GOT3 (cell line): Measurements from ENCODE around the gene NGB.
A peak's percentile ranks its signal among the peaks of the same experiment; 100 is the strongest.
"Not testable (repeated sequence)": the region's sequence is repeated elsewhere in the genome, so short reads cannot be mapped to it uniquely, and the experiment has no call there.

Source experiments
- DNase-seq: peaks from one replicate; lab custom pipeline; 2025; ENCODE audit warnings: mixed read lengths; lab: John Stamatoyannopoulos, UW

Gene NGB, protein sequence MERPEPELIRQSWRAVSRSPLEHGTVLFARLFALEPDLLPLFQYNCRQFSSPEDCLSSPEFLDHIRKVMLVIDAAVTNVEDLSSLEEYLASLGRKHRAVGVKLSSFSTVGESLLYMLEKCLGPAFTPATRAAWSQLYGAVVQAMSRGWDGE

GRCh38 chr14:77271113-77271710 lies at the start of gene NGB:
Gene NGB, minus strand, starts transcription at chr14:77271206. Its CDS starts 269 bp downstream, at chr14:77270937.
- no peak for DNase-seq

- peak; percentile 11 for DNase-seq
Observed at GRCh38 chr14:77320238-77320935, 49.4 kb upstream of the NGB start, which contains the start of gene POMT2. Gene POMT2, minus strand, starts transcription at chr14:77320883. Its CDS starts 202 bp downstream, at chr14:77320681.

DNA sequence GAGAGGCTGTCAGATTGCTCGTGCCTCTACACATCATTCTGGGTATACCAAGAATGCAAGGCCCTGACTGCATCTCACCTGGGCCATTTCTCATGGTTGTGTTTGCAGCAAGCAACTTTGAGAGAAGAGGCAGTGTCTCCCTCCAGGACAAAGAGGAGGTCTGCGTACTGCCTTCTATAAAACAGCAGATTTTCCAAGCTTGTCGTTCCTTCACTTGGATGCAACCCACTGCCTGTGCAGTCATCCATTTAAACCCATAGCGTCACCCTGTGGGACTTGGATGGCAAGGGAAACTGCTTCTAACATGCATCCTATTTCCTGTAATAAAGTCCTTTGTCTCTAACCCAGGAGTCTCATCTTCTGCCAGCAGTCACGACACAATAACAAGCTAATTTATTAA lies 48.4 kb upstream of the NGB start:
- no peak for DNase-seq

GRCh38 chr14:77318756-77319155 lies 47.8 kb upstream of the NGB start:
- not testable (repeated sequence) for DNase-seq

GRCh38 chr14:77318006-77318553 lies 47.1 kb upstream of the NGB start:
- DNase-seq = no peak

DNA sequence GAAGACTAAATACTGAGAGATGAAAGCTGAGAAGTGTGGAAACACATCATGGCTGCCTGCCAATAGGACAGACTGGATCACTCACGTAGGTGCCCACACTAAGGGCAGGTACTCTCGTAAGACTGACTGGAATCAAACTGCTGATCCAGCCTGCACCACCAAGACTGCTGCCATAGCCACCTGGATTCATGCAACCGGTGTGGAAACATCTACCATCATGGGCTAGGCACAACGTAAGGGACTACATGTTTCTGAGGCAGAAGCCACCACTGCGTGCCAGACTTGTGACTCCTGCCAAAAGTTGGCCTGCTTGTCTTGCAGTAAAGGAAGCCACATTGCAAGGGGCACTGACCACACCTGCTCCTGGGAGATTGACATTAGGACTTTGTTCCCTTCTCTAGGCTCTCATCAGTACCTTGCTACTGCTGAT lies 45.9 kb upstream of the NGB start:
- DNase-seq = no peak

- DNase-seq = no peak
Observed at GRCh38 chr14:77316195-77316505, 45.1 kb upstream of the NGB start.

GRCh38 chr14:77314539-77315457 lies 43.8 kb upstream of the NGB start:
- DNase-seq = no peak

DNA sequence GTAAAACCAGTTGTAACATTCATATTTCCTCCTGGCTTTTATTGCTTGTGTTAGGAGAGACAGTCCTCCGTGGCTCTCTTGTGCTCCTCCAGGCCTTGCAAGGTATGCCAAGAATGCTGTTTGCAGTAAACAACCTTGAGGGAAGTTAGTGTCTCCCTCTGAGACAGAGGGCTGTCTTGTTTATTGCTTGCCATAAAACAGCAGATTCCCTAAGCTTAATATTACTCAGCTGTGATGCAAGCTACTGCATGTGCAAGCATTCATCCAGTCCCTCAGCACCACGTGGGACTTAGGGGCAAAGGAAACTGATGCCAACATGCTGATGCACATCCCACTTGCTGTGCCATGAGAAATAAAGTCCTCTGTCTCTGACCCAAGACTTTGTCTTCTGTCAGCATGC lies 43.0 kb upstream of the NGB start:
- DNase-seq = no peak

GRCh38 chr14:77313371-77313770 lies 42.4 kb upstream of the NGB start:
- DNase-seq = no peak

GRCh38 chr14:77311217-77311616 lies 40.2 kb upstream of the NGB start:
- no peak for DNase-seq

DNA sequence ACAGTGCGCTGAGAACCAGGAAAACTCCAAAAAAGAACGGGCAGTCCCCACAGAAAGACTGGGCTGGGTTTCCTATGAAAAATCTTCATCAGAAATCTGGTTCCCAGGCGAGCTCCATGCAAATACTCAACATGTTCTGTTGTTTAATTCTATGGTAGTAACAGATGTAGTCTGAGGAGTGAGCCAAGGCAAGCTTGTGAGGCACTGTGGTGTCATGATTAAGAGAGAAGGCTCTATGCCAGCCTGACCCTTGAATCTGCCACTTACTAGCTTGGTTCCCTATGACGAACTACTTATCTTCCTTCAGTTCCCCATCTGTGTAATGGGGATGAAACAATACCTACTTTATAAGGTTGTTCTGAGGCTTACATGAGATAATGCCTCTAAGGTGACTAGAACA lies 39.0 kb upstream of the NGB start:
- no peak for DNase-seq

- DNase-seq = no peak
Observed at GRCh38 chr14:77309131-77309530, 38.1 kb upstream of the NGB start.

DNA sequence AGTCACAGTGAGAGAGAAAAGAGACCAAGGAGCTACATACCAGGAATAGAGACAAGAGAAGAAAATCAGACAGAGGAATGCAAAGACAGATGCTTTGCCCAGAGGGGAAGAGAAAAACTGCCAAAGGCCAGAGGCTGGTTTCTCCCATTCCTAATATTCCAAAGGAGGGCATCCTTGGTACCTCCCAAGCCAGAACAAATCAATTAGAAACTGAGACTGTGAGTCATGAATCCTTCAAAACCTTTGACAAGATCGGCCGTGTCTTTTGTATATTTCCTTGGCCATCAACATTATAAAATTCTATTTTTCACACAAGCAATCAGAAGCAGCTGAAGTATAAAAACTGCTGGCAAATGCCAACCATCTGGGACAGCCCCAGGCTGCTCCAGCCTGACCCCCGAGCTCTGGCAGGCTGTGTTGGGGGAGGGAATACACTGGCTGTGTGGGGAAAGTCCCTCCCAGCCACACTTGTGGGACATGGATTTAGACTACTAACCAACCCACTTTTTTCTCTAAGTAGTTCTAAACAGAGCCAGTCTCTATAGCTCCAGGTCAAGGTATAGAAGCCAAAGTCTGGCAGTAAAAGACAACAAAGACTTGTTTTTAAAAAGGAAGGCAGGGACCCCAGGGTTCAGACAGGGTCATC lies 36.0 kb upstream of the NGB start:
- no peak for DNase-seq

DNA sequence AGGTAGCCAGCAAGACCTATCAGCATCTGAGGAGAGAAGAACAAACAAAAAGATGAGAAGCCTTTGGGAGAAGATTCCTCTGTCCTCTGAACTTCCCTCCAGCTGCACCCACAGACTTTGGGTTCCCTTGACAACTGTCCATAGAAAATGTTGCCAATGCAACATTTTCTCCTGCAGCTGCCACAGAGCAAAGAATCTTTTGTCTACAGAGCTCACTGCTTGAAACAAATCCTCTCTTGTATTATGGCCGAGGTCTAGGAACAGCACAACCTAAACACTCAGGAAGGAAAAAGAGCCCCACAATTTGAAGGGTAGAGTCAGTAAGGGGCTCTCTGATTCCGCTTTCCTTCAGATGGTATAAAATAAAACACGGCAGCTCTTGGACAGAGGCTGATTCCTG lies 35.4 kb upstream of the NGB start:
- no peak for DNase-seq

GRCh38 chr14:77305696-77306095 lies 34.7 kb upstream of the NGB start:
- DNase-seq = no peak

DNA sequence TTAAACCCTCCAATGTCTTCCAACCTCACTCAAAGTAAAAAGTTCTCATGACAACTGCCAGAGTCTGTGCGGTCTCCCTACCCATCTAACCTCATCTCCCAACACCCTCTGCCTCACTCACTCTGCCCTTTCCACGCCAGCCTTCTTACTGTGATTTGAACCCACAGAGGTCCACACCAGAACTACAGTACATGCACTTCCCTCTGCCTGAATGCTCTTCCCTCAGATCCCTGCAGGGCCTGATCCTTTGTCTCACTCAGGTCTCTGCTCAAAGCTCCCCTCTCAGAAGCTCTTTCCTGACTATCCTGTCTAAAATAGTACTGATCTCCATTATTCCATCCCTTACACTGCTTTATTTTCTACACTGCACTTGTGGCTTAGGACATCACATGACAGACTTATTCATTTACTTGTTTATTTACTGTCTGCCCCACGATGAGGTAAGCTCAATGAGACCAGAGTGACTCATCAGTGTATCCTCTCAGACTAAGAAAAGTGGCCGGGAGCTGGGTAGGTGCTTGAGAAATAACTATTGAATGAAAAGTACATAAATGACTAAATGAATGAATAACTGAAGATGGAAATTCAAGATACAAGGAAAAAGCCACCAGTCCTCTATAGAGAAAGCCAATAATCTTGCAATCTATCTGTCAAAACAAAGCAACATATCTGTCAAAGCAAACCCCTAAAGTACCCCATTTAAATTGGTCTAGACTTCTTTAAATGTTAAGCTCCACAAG lies 32.6 kb upstream of the NGB start:
- no peak for DNase-seq

DNA sequence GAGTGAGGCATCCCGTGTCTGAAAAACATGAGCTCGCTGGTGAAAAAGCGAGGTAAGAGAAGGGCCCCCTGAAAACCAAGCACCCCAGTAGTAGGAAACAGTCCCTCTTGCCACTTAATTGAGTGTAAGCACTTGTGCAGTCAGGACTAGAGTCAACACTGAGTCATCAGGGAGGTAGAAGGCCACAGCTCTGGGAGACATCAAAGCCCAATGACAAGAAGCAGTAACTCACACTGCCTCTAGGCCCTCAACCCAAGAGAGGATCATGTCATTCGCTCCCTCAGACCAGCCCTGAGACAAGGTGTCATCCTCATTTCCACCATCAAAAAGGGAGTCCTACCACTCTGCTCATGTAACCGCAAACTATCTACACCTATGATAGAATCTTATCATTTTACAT lies 31.9 kb upstream of the NGB start:
- DNase-seq = no peak

DNA sequence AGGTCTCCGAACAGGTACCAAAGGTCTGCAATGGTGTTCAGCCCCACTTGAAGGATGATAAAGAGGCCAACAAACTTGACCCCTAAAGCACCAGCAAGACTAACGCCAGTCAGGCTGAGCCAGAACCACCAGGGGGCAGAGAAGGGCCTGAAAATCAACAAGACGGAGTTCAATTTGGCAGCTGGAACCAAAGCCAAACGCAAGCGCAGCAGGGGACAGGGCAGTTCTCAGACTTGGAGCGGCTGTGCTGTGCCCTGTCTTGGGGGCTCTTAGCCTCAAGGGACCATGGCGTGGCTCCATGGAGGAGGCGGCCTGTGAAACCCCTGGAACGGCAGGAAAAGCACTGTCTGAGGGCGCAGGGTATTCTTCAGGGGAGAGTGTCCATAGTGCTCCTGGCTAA lies 30.1 kb upstream of the NGB start:
- DNase-seq = peak; percentile 1

DNA sequence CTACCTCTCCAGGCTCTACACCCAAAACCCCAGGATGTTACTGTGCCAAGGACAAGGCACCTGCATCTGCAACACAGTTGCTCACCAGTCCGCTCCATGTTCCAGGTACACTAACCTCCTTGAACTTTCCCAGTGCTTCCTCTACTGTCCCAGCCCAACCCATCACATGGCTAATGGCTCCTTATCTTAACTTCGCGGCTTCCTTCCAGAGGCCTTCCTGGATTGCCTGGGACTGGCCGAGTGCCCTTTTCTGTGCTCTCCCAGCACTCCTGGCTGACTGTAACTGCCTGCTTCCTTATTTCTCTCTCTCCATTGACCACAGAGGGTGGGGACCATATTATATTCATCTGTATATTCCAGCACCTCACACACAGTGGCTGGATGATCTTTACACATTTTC lies 28.8 kb upstream of the NGB start:
- no peak for DNase-seq

GRCh38 chr14:77296906-77297305 lies 25.9 kb upstream of the NGB start:
- no peak for DNase-seq
